ENCODE data around the gene COG3. TPM values are rescaled to one million over a fixed set of nuclear protein-coding genes. Genes with fewer than 3 reads are reported as not detected.
A peak's percentile ranks its signal among the peaks of the same experiment; 100 is the strongest.

The COG3 gene
- total RNA-seq, 2 experiments from 2014 or later: 22.3 to 28.9 TPM

DNA sequence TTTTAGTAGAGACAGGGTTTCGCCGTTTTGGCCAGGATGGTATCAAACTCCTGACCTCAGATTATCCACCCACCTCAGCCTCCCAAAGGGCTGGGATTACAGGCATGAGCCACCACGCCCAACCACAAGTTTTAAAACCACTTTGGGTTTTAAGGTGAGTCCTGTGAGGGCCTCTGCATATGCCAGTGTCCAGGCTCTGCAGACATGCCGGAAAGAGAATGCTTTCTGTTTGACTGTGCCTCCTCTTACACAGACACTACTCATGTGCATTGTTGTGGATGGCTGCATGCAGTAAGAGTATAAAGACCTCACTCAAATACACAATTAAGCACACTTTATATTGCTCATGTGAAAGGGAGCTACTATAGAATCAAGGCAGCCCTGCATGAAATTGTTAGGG lies 25.7 kb upstream of the COG3 start:
- BruUV-seq (replicated peaks): no TSS peak

DNA sequence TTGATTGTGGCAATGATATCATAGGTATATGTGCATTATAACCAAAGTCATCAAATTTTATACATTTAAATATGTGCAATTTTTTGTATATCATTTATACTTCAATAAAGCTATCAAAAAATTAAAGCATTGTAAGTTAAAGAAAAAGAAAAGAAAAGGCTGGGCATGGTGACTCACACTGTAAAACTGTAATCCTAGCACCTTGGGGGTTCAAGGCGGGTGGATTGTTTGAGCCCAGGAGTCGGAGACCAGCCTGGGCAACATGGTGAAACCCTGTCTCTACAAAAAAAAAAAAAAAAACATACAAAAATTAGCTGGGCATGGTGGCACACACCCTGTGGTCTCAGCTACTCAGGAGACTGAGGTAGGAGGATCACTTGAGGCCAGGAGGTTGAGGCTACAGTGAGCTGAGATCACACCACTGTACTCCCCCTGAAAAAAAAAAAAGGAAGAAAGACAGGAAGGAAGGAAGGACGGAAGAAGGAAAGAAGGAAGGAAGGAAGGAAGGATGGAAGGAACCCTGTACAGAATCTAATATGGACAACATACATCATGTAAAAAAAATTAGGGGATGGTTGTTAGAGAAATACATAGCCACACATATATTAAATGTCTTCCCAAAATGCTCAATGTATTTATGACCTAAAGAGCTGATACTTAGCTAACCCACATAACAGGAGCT lies 24.8 kb upstream of the COG3 start:
- no peak for DNase-seq (ENCODE audit: low spot score)
- POLR2A ChIA-PET: interaction anchor here (0.7 to 1.9 kb wide), 4 partner anchors 11 to 105 kb away, joined by 3 to 8 read pairs (median 6); no protein-coding TSS in a partner anchor
- Histone ChIP-seq H3K27ac (ENCODE audit: low read depth, low read length, poor library complexity, severe bottlenecking) (no peak overlapping the region), H3K36me3 (ENCODE audit: insufficient read depth, low read length) (no peaks in the 10 kb centered on the region), H2AFZ (ENCODE audit: low read length) (no peak overlapping the region), H3K4me2 (ENCODE audit: low read length) (no peak overlapping the region), H3K79me2 (ENCODE audit: insufficient read depth, low read depth, low read length) (no peaks in the 10 kb centered on the region), H3K4me1 (ENCODE audit: insufficient read depth, low read length, poor library complexity, severe bottlenecking) (peaks cover 8% of the 10 kb centered on the region), H4K20me1 (ENCODE audit: insufficient read depth, low read length) (no peaks in the 10 kb centered on the region), H3K4me3 (ENCODE audit: low read depth, low read length, poor library complexity, severe bottlenecking) (no peak overlapping the region), H3K9me2 (ENCODE audit: insufficient read depth, low read length) (no peaks in the 10 kb centered on the region), H3K9me3 (ENCODE audit: low read length) (no peaks in the 10 kb centered on the region)
- CTCF ChIA-PET (ENCODE audit: unreplicated experiment): no interaction called here
- intact Hi-C loops (cut with micrococcal nuclease; ENCODE audit: unreplicated experiment): no loop called here
- TF ChIP-seq EZH2phosphoT487 (IDR thresholded peaks at IDR 0.05; ENCODE audit: borderline replicate concordance, low read depth, low read length): no peak
- TF ChIP-seq, protein P1, sequence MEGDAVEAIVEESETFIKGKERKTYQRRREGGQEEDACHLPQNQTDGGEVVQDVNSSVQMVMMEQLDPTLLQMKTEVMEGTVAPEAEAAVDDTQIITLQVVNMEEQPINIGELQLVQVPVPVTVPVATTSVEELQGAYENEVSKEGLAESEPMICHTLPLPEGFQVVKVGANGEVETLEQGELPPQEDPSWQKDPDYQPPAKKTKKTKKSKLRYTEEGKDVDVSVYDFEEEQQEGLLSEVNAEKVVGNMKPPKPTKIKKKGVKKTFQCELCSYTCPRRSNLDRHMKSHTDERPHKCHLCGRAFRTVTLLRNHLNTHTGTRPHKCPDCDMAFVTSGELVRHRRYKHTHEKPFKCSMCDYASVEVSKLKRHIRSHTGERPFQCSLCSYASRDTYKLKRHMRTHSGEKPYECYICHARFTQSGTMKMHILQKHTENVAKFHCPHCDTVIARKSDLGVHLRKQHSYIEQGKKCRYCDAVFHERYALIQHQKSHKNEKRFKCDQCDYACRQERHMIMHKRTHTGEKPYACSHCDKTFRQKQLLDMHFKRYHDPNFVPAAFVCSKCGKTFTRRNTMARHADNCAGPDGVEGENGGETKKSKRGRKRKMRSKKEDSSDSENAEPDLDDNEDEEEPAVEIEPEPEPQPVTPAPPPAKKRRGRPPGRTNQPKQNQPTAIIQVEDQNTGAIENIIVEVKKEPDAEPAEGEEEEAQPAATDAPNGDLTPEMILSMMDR (conservative IDR thresholded peaks at IDR 0.05; ENCODE audit: low read length): no peak
- BruUV-seq (replicated peaks): no TSS peak

More for the DNA sequence above, 25.7 kb upstream of the COG3 start:
- no peaks in the 10 kb centered on the region for H3K36me3 ChIP-seq (ENCODE audit: insufficient read depth, low read length)
- intact Hi-C loops (cut with micrococcal nuclease; ENCODE audit: unreplicated experiment): no loop called here
- H2AFZ ChIP-seq (ENCODE audit: low read length): no peak overlapping the region
- H3K9me2 ChIP-seq (ENCODE audit: insufficient read depth, low read length): no peaks in the 10 kb centered on the region
- TF ChIP-seq EZH2phosphoT487 (IDR thresholded peaks at IDR 0.05; ENCODE audit: borderline replicate concordance, low read depth, low read length): no peak
- TF ChIP-seq, protein P1 (conservative IDR thresholded peaks at IDR 0.05; ENCODE audit: low read length): no peak
- no peak overlapping the region for H3K4me3 ChIP-seq (ENCODE audit: low read depth, low read length, poor library complexity, severe bottlenecking)
- H3K79me2 ChIP-seq (ENCODE audit: insufficient read depth, low read depth, low read length): no peaks in the 10 kb centered on the region
- H3K27ac ChIP-seq (ENCODE audit: low read depth, low read length, poor library complexity, severe bottlenecking): no peak overlapping the region
- POLR2A ChIA-PET: interaction anchor here (0.6 to 1.9 kb wide), 2 partner anchors 10 to 12 kb away, joined by 3 to 8 read pairs; no protein-coding TSS in a partner anchor
- CTCF ChIA-PET (ENCODE audit: unreplicated experiment): no interaction called here
- H4K20me1 ChIP-seq (ENCODE audit: insufficient read depth, low read length): no peaks in the 10 kb centered on the region
- no peak for DNase-seq (ENCODE audit: low spot score)
- H3K4me2 ChIP-seq (ENCODE audit: low read length): no peak overlapping the region
- peaks cover 8% of the 10 kb centered on the region for H3K4me1 ChIP-seq (ENCODE audit: insufficient read depth, low read length, poor library complexity, severe bottlenecking)
- H3K9me3 ChIP-seq (ENCODE audit: low read length): no peaks in the 10 kb centered on the region

DNA sequence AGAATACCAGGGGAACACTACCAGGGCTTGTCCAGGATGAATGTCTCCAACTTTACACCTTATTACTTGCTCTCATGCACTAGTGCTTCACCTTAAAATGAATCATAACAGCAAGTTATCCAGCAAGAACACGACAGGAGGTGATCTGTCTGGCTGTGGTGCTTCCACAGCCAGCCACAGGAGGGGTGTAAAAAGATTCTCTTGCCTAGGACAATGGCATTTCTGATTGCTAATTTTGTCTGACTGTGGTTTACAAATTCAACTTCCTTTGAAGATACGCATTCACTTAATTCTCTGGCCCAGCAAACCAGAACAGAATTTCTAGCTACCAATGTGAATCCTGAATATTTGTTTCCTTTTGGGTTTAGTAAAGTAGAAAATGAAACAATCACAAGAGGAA lies 23.1 kb upstream of the COG3 start:
- BruUV-seq (replicated peaks): no TSS peak
- H2AFZ ChIP-seq (ENCODE audit: low read length): 0 out of 2 replicates have a peak overlapping the region, but pooled peaks have one; percentile 5
- ChIA-PET CTCF (ENCODE audit: unreplicated experiment) (no interaction called here), POLR2A (interaction anchor here (0.7 kb wide), 1 partner anchor 763 kb away, joined by 4 read pairs; no protein-coding TSS in a partner anchor)
- H3K9me3 ChIP-seq (ENCODE audit: low read length): no peaks in the 10 kb centered on the region
- no peaks in the 10 kb centered on the region for H3K36me3 ChIP-seq (ENCODE audit: insufficient read depth, low read length)
- no peak overlapping the region for H3K27ac ChIP-seq (ENCODE audit: low read depth, low read length, poor library complexity, severe bottlenecking)
- H3K79me2 ChIP-seq (ENCODE audit: insufficient read depth, low read depth, low read length): no peaks in the 10 kb centered on the region
- no peaks in the 10 kb centered on the region for H3K9me2 ChIP-seq (ENCODE audit: insufficient read depth, low read length)
- no peaks in the 10 kb centered on the region for H4K20me1 ChIP-seq (ENCODE audit: insufficient read depth, low read length)
- TF ChIP-seq, protein P1 (conservative IDR thresholded peaks at IDR 0.05; ENCODE audit: low read length): 0 out of 2 replicates have a peak, but pooled peaks have one; percentile 29
- no peak for TF ChIP-seq EZH2phosphoT487 (IDR thresholded peaks at IDR 0.05; ENCODE audit: borderline replicate concordance, low read depth, low read length)
- no peak overlapping the region for H3K4me3 ChIP-seq (ENCODE audit: low read depth, low read length, poor library complexity, severe bottlenecking)
- DNase-seq (ENCODE audit: low spot score): no peak
- H3K4me2 ChIP-seq (ENCODE audit: low read length): peak overlapping the region; percentile 32; the same call in 1 of the 2 replicates
- peaks cover 8% of the 10 kb centered on the region for H3K4me1 ChIP-seq (ENCODE audit: insufficient read depth, low read length, poor library complexity, severe bottlenecking)
- intact Hi-C loops (cut with micrococcal nuclease; ENCODE audit: unreplicated experiment): no loop called here
